ENCODE data around the gene TBC1D14.

GRCh38 chr4:7062816-7063215, 153.2 kb downstream of the TBC1D14 start:
- TF ChIP-seq CTCF (IDR thresholded peaks at IDR 0.05) = no peak
- no peak for TF ChIP-seq EP300 (IDR thresholded peaks at IDR 0.05)

Data from sigmoid colon (tissue), 4 donors.